Vagina (tissue), 2 donors: ENCODE results near the gene MICAL2.

Source experiments
- CTCF ChIP-seq, 3 experiments: fragments of 450-650 bp in 2 of 3; fragments of 200-600 bp in 1 of 3; sonication (generic) in 1 of 3; IDR thresholded peaks; one replicate each; pipeline ENCODE4 v1.5.1; 2017 to 2019; ENCODE audit warnings: antibody characterized with exemption in 3 of 3, mild to moderate bottlenecking in 2 of 3, moderate library complexity in 2 of 3
- POLR2A ChIP-seq, 2 donors: fragments of 450-650 bp; IDR thresholded peaks; one replicate each; pipeline ENCODE4 v1.6.1; 2017; ENCODE audit warnings: antibody characterized with exemption in 2 of 2, mild to moderate bottlenecking in 2 of 2, moderate library complexity in 2 of 2

- TF ChIP-seq CTCF (IDR thresholded peaks at IDR 0.05): no peak
- TF ChIP-seq POLR2A (IDR thresholded peaks at IDR 0.05): no peak
Observed at GRCh38 chr11:12210200-12210599, 99.8 kb downstream of the MICAL2 start.
